Mesendoderm (in vitro differentiated cells): Measurements from ENCODE around the gene GABRR2.
A peak's percentile ranks its signal among the peaks of the same experiment; 100 is the strongest.

Source experiments
- DNase-seq: peaks from one replicate; pipeline ENCODE4 v3.0.0; 2013
- H2AK5ac ChIP-seq: 2 replicates; pipeline ENCODE4 v1.6.1; 2013; ENCODE audit warnings: low read length, inconsistent platforms
- H2BK120ac ChIP-seq: 2 replicates; pipeline ENCODE4 v1.6.1; 2013; ENCODE audit warnings: low read depth, mild to moderate bottlenecking, low read length, moderate library complexity, mixed read lengths
- H2BK15ac ChIP-seq: replicated peaks from 2 replicates; pipeline ENCODE4 v1.6.1; 2013; ENCODE audit warnings: low read depth, mild to moderate bottlenecking, moderate library complexity
- H2BK5ac ChIP-seq: 2 replicates; pipeline ENCODE4 v1.6.1; 2013; ENCODE audit warnings: low read length, inconsistent platforms
- H3K18ac ChIP-seq: 2 replicates; pipeline ENCODE4 v1.6.1; 2013; ENCODE audit warnings: mild to moderate bottlenecking, low read length, mixed read lengths
- H3K23ac ChIP-seq: one replicate; pipeline ENCODE4 v1.6.1; 2013; ENCODE audit warnings: low read length
- H3K27ac ChIP-seq: 2 replicates; pipeline ENCODE4 v1.5.1; 2013; ENCODE audit warnings: low read depth, mild to moderate bottlenecking, inconsistent platforms, low read length, moderate library complexity
- H3K27me3 ChIP-seq: 2 replicates; pipeline ENCODE4 v1.6.1; 2013; ENCODE audit warnings: low read length, control low read depth, mild to moderate bottlenecking, inconsistent platforms; ENCODE audit not compliant: insufficient read depth, poor library complexity
- H3K36me3 ChIP-seq: 2 replicates; pipeline ENCODE4 v1.6.1; 2013; ENCODE audit warnings: low read length, inconsistent platforms; ENCODE audit not compliant: control insufficient read depth, insufficient read depth
- H3K4ac ChIP-seq: one replicate; pipeline ENCODE4 v1.6.1; 2013; ENCODE audit warnings: low read depth, mild to moderate bottlenecking, low read length, moderate library complexity
- H3K4me1 ChIP-seq: 2 replicates; pipeline ENCODE4 v1.6.1; 2013; ENCODE audit warnings: low read depth, low read length, inconsistent platforms; ENCODE audit not compliant: control insufficient read depth
- H3K4me2 ChIP-seq: 2 replicates; pipeline ENCODE4 v1.6.1; 2013; ENCODE audit warnings: low read length
- H3K4me3 ChIP-seq: 2 replicates; pipeline ENCODE4 v1.5.1; 2013; ENCODE audit warnings: mild to moderate bottlenecking, low read length
- H3K56ac ChIP-seq: one replicate; pipeline ENCODE4 v1.6.1; 2013; ENCODE audit warnings: low read length
- H3K79me1 ChIP-seq: 2 replicates; pipeline ENCODE4 v1.6.1; 2013; ENCODE audit warnings: low read length, inconsistent platforms
- H3K79me2 ChIP-seq: 2 replicates; pipeline ENCODE4 v1.6.1; 2013; ENCODE audit warnings: mild to moderate bottlenecking, low read length; ENCODE audit not compliant: control insufficient read depth, insufficient read depth
- H3K9ac ChIP-seq: 2 replicates; pipeline ENCODE4 v1.6.1; 2013; ENCODE audit warnings: low read length, inconsistent platforms
- H4K5ac ChIP-seq: one replicate; pipeline ENCODE4 v1.6.1; 2013; ENCODE audit warnings: low read length
- H4K8ac ChIP-seq: one replicate; pipeline ENCODE4 v1.6.1; 2013; ENCODE audit warnings: low read depth, mild to moderate bottlenecking, control low read depth, low read length, moderate library complexity
- WGBS: extraction: QIAGEN DNeasy Blood & Tissue Kit; methylation state at CpG from one replicate; pipeline ENCODE4 v1.1.7; 2013; ENCODE audit warnings: low lambda C conversion rate, missing lambda C conversion rate; ENCODE audit not compliant: insufficient coverage; ENCODE audit errors: extremely low coverage; 5-methylcytosine and 5-hydroxymethylcytosine counted together

GABRR2 gene

DNA sequence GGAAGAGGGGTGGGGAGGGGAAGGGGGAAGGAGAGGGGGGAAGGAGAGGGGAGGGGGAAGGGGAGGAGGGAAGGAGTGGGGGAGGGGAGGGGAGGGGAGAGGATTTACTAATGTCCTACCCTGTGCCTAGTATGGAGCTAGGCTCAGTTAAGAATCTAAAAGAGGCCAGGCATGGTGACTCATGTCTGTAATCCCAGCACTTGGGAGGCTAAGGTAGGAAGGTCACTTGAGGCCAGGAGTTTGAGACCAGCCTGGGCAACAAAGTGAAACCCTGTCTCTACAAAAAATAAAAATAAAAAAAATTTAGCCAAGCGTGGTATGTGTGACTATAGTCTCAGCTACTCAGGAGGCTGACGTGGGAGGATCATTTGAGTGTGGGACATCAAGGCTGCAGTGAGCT lies 24.5 kb upstream of the GABRR2 start:
- Histone ChIP-seq H3K36me3 (no peaks in the 10 kb centered on the region), H2AK5ac (no peak overlapping the region), H3K4me3 (no peak overlapping the region), H3K23ac (no peak overlapping the region), H3K9ac (no peak overlapping the region), H3K79me1 (peaks cover 4% of the 10 kb centered on the region), H3K18ac (no peak overlapping the region), H3K27me3 (no peaks in the 10 kb centered on the region), H2BK15ac (no peak overlapping the region), H2BK5ac (no peak overlapping the region), H3K4me1 (peaks cover 2% of the 10 kb centered on the region), H2BK120ac (no peak overlapping the region), H4K8ac (no peak overlapping the region), H4K5ac (no peak overlapping the region), H3K56ac (no peak overlapping the region), H3K4me2 (no peak overlapping the region), H3K79me2 (peaks cover 4% of the 10 kb centered on the region), H3K4ac (no peak overlapping the region), H3K27ac (no peak overlapping the region)
- DNase-seq, result peak; percentile 78
- whole genome bisulfite sequencing, result no CpG with 5 or more reads among the region's 2 CpGs

DNA sequence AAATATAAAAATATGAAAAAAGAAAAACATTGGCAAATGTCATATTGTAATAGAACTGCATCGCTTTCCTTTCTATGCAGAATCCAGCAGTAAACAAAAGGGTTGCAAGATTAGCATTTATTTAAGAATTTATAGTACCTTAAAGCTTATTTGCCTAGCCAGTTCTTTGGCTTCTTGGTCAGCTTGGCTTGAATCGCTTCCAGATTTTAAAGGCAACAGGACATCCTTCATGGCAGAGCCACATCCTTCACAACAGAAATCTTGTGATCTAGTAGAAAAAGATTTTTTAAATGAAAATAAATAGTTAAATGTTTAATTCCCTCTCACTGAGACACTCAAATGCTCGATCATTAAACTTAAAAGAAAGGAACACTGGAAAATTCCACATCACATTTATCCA lies 20.1 kb upstream of the GABRR2 start:
- H3K56ac ChIP-seq, result no peak overlapping the region
- H3K4me3 ChIP-seq, result no peak overlapping the region
- no peaks in the 10 kb centered on the region for H3K36me3 ChIP-seq
- no peaks in the 10 kb centered on the region for H3K79me1 ChIP-seq
- H4K8ac ChIP-seq, result no peak overlapping the region
- H3K27ac ChIP-seq, result no peak overlapping the region
- H2BK5ac ChIP-seq, result no peak overlapping the region
- H2AK5ac ChIP-seq, result no peak overlapping the region
- no peak overlapping the region for H3K4ac ChIP-seq
- H3K18ac ChIP-seq, result no peak overlapping the region
- no peak overlapping the region for H4K5ac ChIP-seq
- no peak overlapping the region for H3K4me2 ChIP-seq
- H3K9ac ChIP-seq, result no peak overlapping the region
- DNase-seq, result no peak
- no peak overlapping the region for H3K23ac ChIP-seq
- H3K27me3 ChIP-seq, result no peaks in the 10 kb centered on the region
- no peak overlapping the region for H2BK15ac ChIP-seq
- H2BK120ac ChIP-seq, result no peak overlapping the region
- H3K4me1 ChIP-seq, result no peaks in the 10 kb centered on the region
- H3K79me2 ChIP-seq, result no peaks in the 10 kb centered on the region
- no CpG with 5 or more reads among the region's 3 CpGs for WGBS

DNA sequence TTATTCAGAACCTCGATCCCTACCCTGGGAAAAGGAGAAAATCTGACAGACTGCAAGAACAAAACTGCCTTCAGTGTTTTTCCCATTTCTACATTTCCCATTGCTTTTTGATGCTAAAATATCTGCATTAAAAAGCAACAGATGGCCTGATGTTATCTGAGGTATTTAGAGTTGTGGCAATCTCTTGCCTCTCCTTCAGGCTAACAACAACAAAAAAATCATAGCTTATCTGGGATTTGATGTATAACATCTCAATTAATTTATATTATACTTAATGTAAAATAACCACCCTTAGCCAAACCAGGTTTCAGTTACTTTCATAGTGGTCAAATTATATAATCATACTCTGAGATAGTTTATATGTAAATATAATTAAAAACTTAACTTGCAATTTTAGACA lies 15.8 kb upstream of the GABRR2 start:
- Histone ChIP-seq H3K79me2 (no peaks in the 10 kb centered on the region), H3K4ac (no peak overlapping the region), H3K56ac (no peak overlapping the region), H4K5ac (no peak overlapping the region), H3K9ac (no peak overlapping the region), H3K27ac (no peak overlapping the region), H3K4me3 (no peak overlapping the region), H2BK5ac (no peak overlapping the region), H2AK5ac (no peak overlapping the region), H3K4me2 (no peak overlapping the region), H3K36me3 (no peaks in the 10 kb centered on the region), H4K8ac (no peak overlapping the region), H3K4me1 (no peaks in the 10 kb centered on the region), H3K79me1 (no peaks in the 10 kb centered on the region), H3K23ac (no peak overlapping the region), H2BK120ac (no peak overlapping the region), H3K27me3 (no peaks in the 10 kb centered on the region), H2BK15ac (no peak overlapping the region), H3K18ac (no peak overlapping the region)
- DNase-seq, result no peak
- WGBS, result no CpG with 5 or more reads among the region's 1 CpG

DNA sequence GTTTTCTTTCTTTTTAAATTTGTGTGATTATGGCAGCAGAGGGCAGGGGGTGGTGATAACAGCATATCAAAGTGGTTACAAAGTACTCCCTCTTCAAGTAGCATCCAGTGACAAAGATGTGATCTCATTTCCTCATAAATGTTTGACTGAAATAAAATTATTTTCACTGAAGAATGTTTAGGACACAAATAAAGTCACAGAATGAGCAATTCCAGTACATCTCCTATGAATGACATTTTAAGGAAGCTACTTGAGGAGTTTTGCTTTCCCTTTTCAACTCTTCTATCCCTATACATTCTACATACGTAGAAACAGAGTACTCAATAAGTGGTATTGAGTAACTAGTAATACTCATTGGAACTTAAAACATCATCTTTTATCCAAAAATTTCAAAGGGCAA lies 13.9 kb upstream of the GABRR2 start:
- no CpG with 5 or more reads among the region's 1 CpG for WGBS
- H3K9ac ChIP-seq, result no peak overlapping the region
- H2AK5ac ChIP-seq, result no peak overlapping the region
- H3K23ac ChIP-seq, result no peak overlapping the region
- no peak overlapping the region for H2BK15ac ChIP-seq
- H2BK120ac ChIP-seq, result no peak overlapping the region
- no peak overlapping the region for H4K5ac ChIP-seq
- no peak overlapping the region for H3K4me2 ChIP-seq
- no peaks in the 10 kb centered on the region for H3K79me1 ChIP-seq
- no peak overlapping the region for H3K56ac ChIP-seq
- no peak for DNase-seq
- H3K18ac ChIP-seq, result no peak overlapping the region
- no peaks in the 10 kb centered on the region for H3K79me2 ChIP-seq
- H3K4me1 ChIP-seq, result no peaks in the 10 kb centered on the region
- H3K4ac ChIP-seq, result no peak overlapping the region
- H3K27me3 ChIP-seq, result no peaks in the 10 kb centered on the region
- H3K4me3 ChIP-seq, result no peak overlapping the region
- H4K8ac ChIP-seq, result no peak overlapping the region
- no peak overlapping the region for H2BK5ac ChIP-seq
- no peak overlapping the region for H3K27ac ChIP-seq
- no peaks in the 10 kb centered on the region for H3K36me3 ChIP-seq

DNA sequence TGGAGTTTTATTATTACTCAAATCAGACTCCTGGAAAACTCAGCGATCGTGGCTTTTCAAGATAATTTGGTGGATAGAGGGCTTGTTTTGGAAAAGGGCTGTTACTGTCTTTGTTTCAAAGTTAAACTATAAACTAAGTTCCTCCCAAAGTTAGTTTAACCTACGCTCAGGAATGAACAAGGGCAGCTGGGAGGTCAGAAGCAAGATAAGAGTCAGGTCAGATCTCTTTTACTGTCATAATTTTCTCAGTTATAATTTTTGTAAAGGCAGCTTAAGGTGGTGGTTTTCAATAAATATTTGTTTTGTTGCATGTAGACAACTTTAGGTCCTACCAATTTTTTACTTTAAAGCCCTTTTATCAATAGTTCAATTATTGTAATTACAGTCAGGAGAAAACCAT lies 9.2 kb upstream of the GABRR2 start:
- Histone ChIP-seq H3K4me1 (no peaks in the 10 kb centered on the region), H3K56ac (no peak overlapping the region), H3K23ac (no peak overlapping the region), H2BK15ac (no peak overlapping the region), H3K36me3 (no peaks in the 10 kb centered on the region), H3K4ac (no peak overlapping the region), H3K27ac (no peak overlapping the region), H2BK5ac (no peak overlapping the region), H2AK5ac (no peak overlapping the region), H3K79me2 (no peaks in the 10 kb centered on the region), H3K27me3 (no peaks in the 10 kb centered on the region), H3K4me3 (no peak overlapping the region), H4K5ac (no peak overlapping the region), H4K8ac (no peak overlapping the region), H3K4me2 (no peak overlapping the region), H3K18ac (no peak overlapping the region), H3K79me1 (no peaks in the 10 kb centered on the region), H2BK120ac (no peak overlapping the region), H3K9ac (no peak overlapping the region)
- no CpG with 5 or more reads among the region's 3 CpGs for WGBS
- no peak for DNase-seq

DNA sequence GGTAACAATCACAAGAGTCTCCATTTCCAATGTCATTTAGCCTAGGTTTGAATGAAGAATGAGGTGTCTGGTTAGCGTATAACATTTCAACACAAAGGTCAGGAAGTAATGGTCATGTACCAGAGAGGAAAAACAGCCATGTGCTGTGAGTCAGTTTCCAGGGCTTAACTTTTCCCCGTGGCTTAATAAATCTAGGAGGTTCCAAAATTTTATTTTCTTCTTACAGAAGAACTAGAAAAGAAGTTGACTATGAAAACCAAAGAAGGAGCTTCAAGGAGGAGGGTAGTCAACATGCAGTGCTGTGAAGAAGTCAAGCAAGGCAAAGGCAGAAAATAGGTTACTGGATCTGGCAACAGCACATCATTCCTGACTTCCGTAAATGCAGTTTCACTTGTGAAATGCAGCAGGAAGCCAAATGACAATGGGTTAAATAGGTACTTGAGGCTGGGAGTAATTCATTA lies 8.4 kb upstream of the GABRR2 start:
- no peak for DNase-seq

More for the DNA sequence above, 8.4 kb upstream of the GABRR2 start:
- no peak overlapping the region for H3K4me3 ChIP-seq
- no peak overlapping the region for H3K4ac ChIP-seq
- no peaks in the 10 kb centered on the region for H3K36me3 ChIP-seq
- no peak overlapping the region for H3K23ac ChIP-seq
- no peak overlapping the region for H2AK5ac ChIP-seq
- no peaks in the 10 kb centered on the region for H3K4me1 ChIP-seq
- WGBS, result no CpG with 5 or more reads among the region's 3 CpGs
- H3K18ac ChIP-seq, result no peak overlapping the region
- no peaks in the 10 kb centered on the region for H3K27me3 ChIP-seq
- H3K56ac ChIP-seq, result no peak overlapping the region
- H3K27ac ChIP-seq, result no peak overlapping the region
- no peak overlapping the region for H2BK120ac ChIP-seq
- no peak overlapping the region for H4K5ac ChIP-seq
- H2BK5ac ChIP-seq, result no peak overlapping the region
- H3K4me2 ChIP-seq, result no peak overlapping the region
- no peak overlapping the region for H3K9ac ChIP-seq
- no peak overlapping the region for H2BK15ac ChIP-seq
- no peaks in the 10 kb centered on the region for H3K79me1 ChIP-seq
- H4K8ac ChIP-seq, result no peak overlapping the region
- H3K79me2 ChIP-seq, result no peaks in the 10 kb centered on the region
